Measurements from ENCODE around the gene UBXN4.

Gene UBXN4

GRCh38 chr2:135812907-135813511 lies 71.4 kb downstream of the UBXN4 start:
- no peak for ATAC-seq

GRCh38 chr2:135815269-135815668 lies 73.6 kb downstream of the UBXN4 start:
- peak; percentile 22 to 32 for ATAC-seq

GRCh38 chr2:135817466-135817865 lies 75.8 kb downstream of the UBXN4 start:
- no peak for ATAC-seq

- no peak for ATAC-seq
Measured at GRCh38 chr2:135817951-135818350, 76.3 kb downstream of the UBXN4 start.

GRCh38 chr2:135818937-135819610 lies 77.4 kb downstream of the UBXN4 start:
- no peak for ATAC-seq

GRCh38 chr2:135820003-135820618 lies 78.5 kb downstream of the UBXN4 start:
- ATAC-seq = peak; percentile 96 to 97

- ATAC-seq = no peak
Measured at GRCh38 chr2:135821190-135821589, 79.5 kb downstream of the UBXN4 start.

GRCh38 chr2:135822855-135823254 lies 81.2 kb downstream of the UBXN4 start:
- ATAC-seq = no peak

- ATAC-seq = no peak
Measured at GRCh38 chr2:135825131-135825530, 83.5 kb downstream of the UBXN4 start.

GRCh38 chr2:135825550-135826176 lies 84.0 kb downstream of the UBXN4 start:
- ATAC-seq = no peak

GRCh38 chr2:135826544-135826943 lies 84.9 kb downstream of the UBXN4 start:
- no peak for ATAC-seq

- no peak for ATAC-seq
Measured at GRCh38 chr2:135829378-135830135, 87.9 kb downstream of the UBXN4 start.

- no peak for ATAC-seq
Measured at GRCh38 chr2:135831180-135831812, 89.6 kb downstream of the UBXN4 start.

GRCh38 chr2:135832891-135833290 lies 91.2 kb downstream of the UBXN4 start:
- no peak for ATAC-seq

All from activated CD4-positive, CD25-positive, alpha-beta regulatory T cell treated with anti-CD3 and anti-CD28 coated beads, Interleukin-2, amount 50 U/mL, for 24 hours (primary cell).